GM19455 (cell line): ENCODE data around the gene CPNE5.
"Not testable (repeated sequence)": the region's sequence is repeated elsewhere in the genome, so short reads cannot be mapped to it uniquely, and the experiment has no call there.

Experiments used
- ATAC-seq: cut with Tn5 transposase; IDR thresholded peaks from one replicate; pipeline ENCODE4 v1.9.1; 2021; ENCODE audit not compliant: unreplicated experiment

Gene CPNE5

GRCh38 chr6:36728289-36729160 is 110.7 kb downstream of the CPNE5 start:
- ATAC-seq = no peak

GRCh38 chr6:36727505-36728021 is 111.7 kb downstream of the CPNE5 start:
- ATAC-seq = no peak

- no peak for ATAC-seq
Measured at GRCh38 chr6:36725581-36725980, 113.7 kb downstream of the CPNE5 start.

GRCh38 chr6:36724514-36725390 is 114.5 kb downstream of the CPNE5 start:
- no peak for ATAC-seq

GRCh38 chr6:36723992-36724391 is 115.3 kb downstream of the CPNE5 start:
- ATAC-seq = not testable (repeated sequence)

GRCh38 chr6:36722879-36723278 is 116.4 kb downstream of the CPNE5 start:
- ATAC-seq = no peak

GRCh38 chr6:36722365-36722764 is 116.9 kb downstream of the CPNE5 start:
- ATAC-seq = no peak

- ATAC-seq = no peak
Measured at GRCh38 chr6:36721369-36722140, 117.7 kb downstream of the CPNE5 start.

GRCh38 chr6:36720251-36721141 is 118.7 kb downstream of the CPNE5 start:
- ATAC-seq = no peak

- no peak for ATAC-seq
Measured at GRCh38 chr6:36719126-36719525, 120.1 kb downstream of the CPNE5 start.

GRCh38 chr6:36718560-36718959 is 120.7 kb downstream of the CPNE5 start:
- no peak for ATAC-seq

- ATAC-seq = no peak
Measured at GRCh38 chr6:36717871-36718540, 121.2 kb downstream of the CPNE5 start.

GRCh38 chr6:36717231-36717825 is 121.9 kb downstream of the CPNE5 start:
- no peak for ATAC-seq

GRCh38 chr6:36716476-36717093 is 122.7 kb downstream of the CPNE5 start:
- no peak for ATAC-seq

- no peak for ATAC-seq
Measured at GRCh38 chr6:36715469-36715868, 123.8 kb downstream of the CPNE5 start.

- ATAC-seq = no peak
Measured at GRCh38 chr6:36714511-36714910, 124.7 kb downstream of the CPNE5 start.

GRCh38 chr6:36713846-36714245 is 125.4 kb downstream of the CPNE5 start:
- no peak for ATAC-seq

GRCh38 chr6:36712816-36713215 is 126.4 kb downstream of the CPNE5 start:
- no peak for ATAC-seq

- ATAC-seq = no peak
Measured at GRCh38 chr6:36706339-36706738, 132.9 kb downstream of the CPNE5 start.
